ENCODE measurements around the gene AMN.

GRCh38 chr14:102885737-102886447 lies 36.6 kb upstream of the AMN start:
- TF ChIP-seq POLR2A (IDR thresholded peaks at IDR 0.05; ENCODE audit: low read depth, low read length) (no peak), TAF1 (IDR thresholded peaks at IDR 0.05; ENCODE audit: low read depth, low read length) (no peak), POLR2AphosphoS5 (IDR thresholded peaks at IDR 0.05; ENCODE audit: low read depth, low read length) (no peak), SPI1 (IDR thresholded peaks at IDR 0.05; ENCODE audit: low read depth, low read length) (no peak)
